WTC11 (cell line): ENCODE data around the gene TRPM7. TPM values are rescaled to one million over a fixed set of nuclear protein-coding genes. Genes with fewer than 3 reads are reported as not detected.
A peak's percentile ranks its signal among the peaks of the same experiment; 100 is the strongest.

ENCODE experiments used
- ATAC-seq: fragments of 200-7000 bp; cut with Tn5 transposase; 2 replicates; pipeline ENCODE4 v1.10.0; 2021; ENCODE audit warnings: mild to moderate bottlenecking, moderate library complexity
- CTCF ChIA-PET: fragments of 300-600 bp; sonication (Branson Sonifier 250); formaldehyde crosslinking; loops from one replicate; lab custom pipeline; 2021; ENCODE audit warnings: antibody characterized with exemption; lab: Charles Lee
- POLR2A ChIA-PET: fragments of 350-600 bp; sonication (Branson Sonifier 250); formaldehyde crosslinking; loops from one replicate; lab custom pipeline; 2021; ENCODE audit warnings: antibody characterized with exemption; lab: Charles Lee
- DNase-seq: peaks from one replicate; pipeline ENCODE4 v3.0.0; 2021; ENCODE audit warnings: low spot score
- H3K27ac Mint-ChIP-seq: 2 replicates; pipeline ENCODE4 v1.8.0; 2021; ENCODE audit warnings: mixed read lengths
- H3K27me3 Mint-ChIP-seq: 2 replicates; pipeline ENCODE4 v1.8.0; 2021; ENCODE audit warnings: low read depth, mild to moderate bottlenecking, moderate library complexity, mixed read lengths
- H3K36me3 Mint-ChIP-seq: 2 replicates; pipeline ENCODE4 v1.8.0; 2021; ENCODE audit warnings: mixed read lengths
- H3K4me1 Mint-ChIP-seq: 2 replicates; pipeline ENCODE4 v1.8.0; 2022; ENCODE audit warnings: mixed read lengths
- H3K4me3 Mint-ChIP-seq: 2 replicates; pipeline ENCODE4 v1.8.0; 2021; ENCODE audit warnings: mild to moderate bottlenecking, moderate library complexity, mixed read lengths
- H3K9me3 Mint-ChIP-seq: 2 replicates; pipeline ENCODE4 v1.8.0; 2021; ENCODE audit warnings: mixed read lengths
- ATF1 ChIP-seq: sonication (generic); formaldehyde crosslinking; IDR thresholded peaks from 2 replicates; pipeline ENCODE4 v1.8.1; 2023; ENCODE audit warnings: mild to moderate bottlenecking, moderate library complexity, missing genetic modification reagents
- EMX1 ChIP-seq: fragments of 250-450 bp; sonication (Bioruptor Pico); IDR thresholded peaks from 2 replicates; pipeline ENCODE4 v1.8.0; 2021; ENCODE audit warnings: mild to moderate bottlenecking
- FOXJ3 ChIP-seq: sonication (generic); formaldehyde crosslinking; IDR thresholded peaks from 2 replicates; pipeline ENCODE4 v1.9.0; 2021; ENCODE audit warnings: missing genetic modification reagents, mild to moderate bottlenecking, borderline replicate concordance
- FOXK1 ChIP-seq: sonication (generic); formaldehyde crosslinking; IDR thresholded peaks from 2 replicates; pipeline ENCODE4 v1.8.0; 2022; ENCODE audit warnings: mild to moderate bottlenecking, moderate library complexity, missing genetic modification reagents
- GTF2I ChIP-seq: fragments of 250-450 bp; sonication (Bioruptor Pico); conservative IDR thresholded peaks from 2 replicates; pipeline ENCODE4 v1.4.0; 2021; ENCODE audit warnings: mild to moderate bottlenecking
- IRF2 ChIP-seq: sonication (generic); formaldehyde crosslinking; IDR thresholded peaks from 2 replicates; pipeline ENCODE4 v1.8.0; 2022; ENCODE audit warnings: low read depth, missing genetic modification reagents, borderline replicate concordance
- MXD4 ChIP-seq: fragments of 250-450 bp; sonication (Bioruptor Pico); IDR thresholded peaks from 2 replicates; pipeline ENCODE4 v1.8.0; 2021; ENCODE audit warnings: mild to moderate bottlenecking, moderate library complexity, borderline replicate concordance
- NFATC4 ChIP-seq: fragments of 250-450 bp; sonication (Bioruptor Pico); IDR thresholded peaks from 2 replicates; pipeline ENCODE4 v1.9.0; 2021; ENCODE audit warnings: mild to moderate bottlenecking
- NFYB ChIP-seq: sonication (generic); formaldehyde crosslinking; conservative IDR thresholded peaks from 2 replicates; pipeline ENCODE4 v1.8.0; 2022; ENCODE audit warnings: low read depth, missing genetic modification reagents
- RORB ChIP-seq: fragments of 250-450 bp; sonication (Bioruptor Pico); IDR thresholded peaks from 2 replicates; pipeline ENCODE4 v1.9.0; 2021; ENCODE audit warnings: mild to moderate bottlenecking
- ZNF138 ChIP-seq: sonication (generic); formaldehyde crosslinking; conservative IDR thresholded peaks from 2 replicates; pipeline ENCODE4 v1.8.1; 2022; ENCODE audit warnings: mild to moderate bottlenecking, moderate library complexity, missing genetic modification reagents
- total RNA-seq: library from RNA; stranded (reverse); gene quantifications from 3 replicates; pipeline ENCODE4 v1.2.3, GENCODE V29; 2021
- TF ChIP-seq, protein P1 (sequence below): sonication (generic); formaldehyde crosslinking; conservative IDR thresholded peaks from 2 replicates; pipeline ENCODE4 v1.8.1; 2022; ENCODE audit warnings: mild to moderate bottlenecking, missing genetic modification reagents
- TF ChIP-seq, protein P2 (sequence below): sonication (generic); formaldehyde crosslinking; IDR thresholded peaks from 2 replicates; pipeline ENCODE4 v1.8.1; 2023; ENCODE audit warnings: mild to moderate bottlenecking, missing genetic modification reagents
- TF ChIP-seq, protein P3 (sequence below): sonication (generic); formaldehyde crosslinking; IDR thresholded peaks from 2 replicates; pipeline ENCODE4 v1.8.1; 2022; ENCODE audit warnings: missing genetic modification reagents, borderline replicate concordance
- TF ChIP-seq, protein P4 (sequence below): fragments of 200-600 bp; IDR thresholded peaks from 2 replicates; pipeline ENCODE4 v1.8.0; 2022; ENCODE audit warnings: antibody characterized with exemption
- TF ChIP-seq, protein P5 (sequence below): sonication (generic); formaldehyde crosslinking; IDR thresholded peaks from 2 replicates; pipeline ENCODE4 v1.8.0; 2022; ENCODE audit warnings: mild to moderate bottlenecking, missing genetic modification reagents
- TF ChIP-seq, protein P6 (sequence below): sonication (generic); formaldehyde crosslinking; IDR thresholded peaks from 2 replicates; pipeline ENCODE4 v1.8.0; 2022; ENCODE audit warnings: mild to moderate bottlenecking, missing genetic modification reagents
- TF ChIP-seq, protein P7 (sequence below): sonication (generic); formaldehyde crosslinking; IDR thresholded peaks from 2 replicates; pipeline ENCODE4 v1.8.1; 2023; ENCODE audit warnings: mild to moderate bottlenecking, missing genetic modification reagents
- TF ChIP-seq, protein P8 (sequence below): sonication (generic); formaldehyde crosslinking; IDR thresholded peaks from 2 replicates; pipeline ENCODE4 v1.8.0; 2023; ENCODE audit warnings: missing genetic modification reagents
- TF ChIP-seq, protein P9 (sequence below): sonication (generic); formaldehyde crosslinking; IDR thresholded peaks from 2 replicates; pipeline ENCODE4 v1.8.1; 2022; ENCODE audit warnings: mild to moderate bottlenecking, moderate library complexity, missing genetic modification reagents

Gene TRPM7
- total RNA-seq, 1 experiment from 2014 or later: 24.0 TPM

DNA sequence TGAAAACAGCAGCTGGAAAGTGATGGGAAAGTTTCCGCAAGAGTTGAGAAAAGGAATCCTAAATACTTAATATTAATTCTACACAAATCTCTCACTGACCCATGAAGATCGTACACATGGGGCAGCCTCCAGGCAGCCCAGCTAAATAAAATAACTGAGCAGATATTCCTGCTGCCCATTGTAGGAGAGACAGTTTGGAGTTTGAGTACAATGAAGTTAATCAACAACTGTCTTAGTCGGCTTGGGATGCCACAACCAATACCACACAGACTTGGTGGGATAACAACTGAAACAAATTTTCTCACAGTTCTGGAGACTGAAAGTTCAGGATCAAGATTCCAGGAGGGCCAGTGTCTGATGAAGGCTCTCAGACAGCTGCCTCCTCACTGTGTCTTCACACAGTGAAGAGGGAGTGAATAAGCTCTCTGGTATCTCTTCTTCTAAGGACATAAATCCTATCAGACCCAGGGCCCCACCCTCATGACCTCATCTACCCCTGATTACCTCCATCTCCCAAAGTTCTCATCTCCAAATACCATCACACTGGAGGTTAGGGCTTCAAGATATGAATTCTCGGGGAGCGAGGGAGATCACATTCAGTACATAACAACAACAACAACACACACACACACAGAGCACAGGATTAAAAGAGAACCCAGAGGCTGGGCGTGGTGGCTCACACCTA, 9.7 kb downstream of the TRPM7 start:
- no peaks in the 10 kb centered on the region for H3K9me3 Mint-ChIP-seq
- peaks cover 2% of the 10 kb centered on the region; the same call in 1 of the 2 replicates for H3K4me1 Mint-ChIP-seq
- H3K36me3 Mint-ChIP-seq: peaks cover 4% of the 10 kb centered on the region
- no peak overlapping the region for H3K4me3 Mint-ChIP-seq
- no peak for TF ChIP-seq FOXK1 (CRISPR knock-in tag)
- TF ChIP-seq RORB: no peak
- TF ChIP-seq FOXJ3 (CRISPR knock-in tag): no peak
- TF ChIP-seq IRF2 (CRISPR knock-in tag): no peak
- TF ChIP-seq, protein P1, sequence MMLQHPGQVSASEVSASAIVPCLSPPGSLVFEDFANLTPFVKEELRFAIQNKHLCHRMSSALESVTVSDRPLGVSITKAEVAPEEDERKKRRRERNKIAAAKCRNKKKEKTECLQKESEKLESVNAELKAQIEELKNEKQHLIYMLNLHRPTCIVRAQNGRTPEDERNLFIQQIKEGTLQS (CRISPR knock-in tag): no peak
- TF ChIP-seq, protein P2, sequence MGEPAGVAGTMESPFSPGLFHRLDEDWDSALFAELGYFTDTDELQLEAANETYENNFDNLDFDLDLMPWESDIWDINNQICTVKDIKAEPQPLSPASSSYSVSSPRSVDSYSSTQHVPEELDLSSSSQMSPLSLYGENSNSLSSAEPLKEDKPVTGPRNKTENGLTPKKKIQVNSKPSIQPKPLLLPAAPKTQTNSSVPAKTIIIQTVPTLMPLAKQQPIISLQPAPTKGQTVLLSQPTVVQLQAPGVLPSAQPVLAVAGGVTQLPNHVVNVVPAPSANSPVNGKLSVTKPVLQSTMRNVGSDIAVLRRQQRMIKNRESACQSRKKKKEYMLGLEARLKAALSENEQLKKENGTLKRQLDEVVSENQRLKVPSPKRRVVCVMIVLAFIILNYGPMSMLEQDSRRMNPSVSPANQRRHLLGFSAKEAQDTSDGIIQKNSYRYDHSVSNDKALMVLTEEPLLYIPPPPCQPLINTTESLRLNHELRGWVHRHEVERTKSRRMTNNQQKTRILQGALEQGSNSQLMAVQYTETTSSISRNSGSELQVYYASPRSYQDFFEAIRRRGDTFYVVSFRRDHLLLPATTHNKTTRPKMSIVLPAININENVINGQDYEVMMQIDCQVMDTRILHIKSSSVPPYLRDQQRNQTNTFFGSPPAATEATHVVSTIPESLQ: no peak
- TF ChIP-seq, protein P3, sequence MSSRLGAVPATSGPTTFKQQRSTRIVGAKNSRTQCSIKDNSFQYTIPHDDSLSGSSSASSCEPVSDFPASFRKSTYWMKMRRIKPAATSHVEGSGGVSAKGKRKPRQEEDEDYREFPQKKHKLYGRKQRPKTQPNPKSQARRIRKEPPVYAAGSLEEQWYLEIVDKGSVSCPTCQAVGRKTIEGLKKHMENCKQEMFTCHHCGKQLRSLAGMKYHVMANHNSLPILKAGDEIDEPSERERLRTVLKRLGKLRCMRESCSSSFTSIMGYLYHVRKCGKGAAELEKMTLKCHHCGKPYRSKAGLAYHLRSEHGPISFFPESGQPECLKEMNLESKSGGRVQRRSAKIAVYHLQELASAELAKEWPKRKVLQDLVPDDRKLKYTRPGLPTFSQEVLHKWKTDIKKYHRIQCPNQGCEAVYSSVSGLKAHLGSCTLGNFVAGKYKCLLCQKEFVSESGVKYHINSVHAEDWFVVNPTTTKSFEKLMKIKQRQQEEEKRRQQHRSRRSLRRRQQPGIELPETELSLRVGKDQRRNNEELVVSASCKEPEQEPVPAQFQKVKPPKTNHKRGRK (CRISPR knock-in tag): no peak
- TF ChIP-seq EMX1 (CRISPR knock-in tag): no peak
- TF ChIP-seq, protein P4, sequence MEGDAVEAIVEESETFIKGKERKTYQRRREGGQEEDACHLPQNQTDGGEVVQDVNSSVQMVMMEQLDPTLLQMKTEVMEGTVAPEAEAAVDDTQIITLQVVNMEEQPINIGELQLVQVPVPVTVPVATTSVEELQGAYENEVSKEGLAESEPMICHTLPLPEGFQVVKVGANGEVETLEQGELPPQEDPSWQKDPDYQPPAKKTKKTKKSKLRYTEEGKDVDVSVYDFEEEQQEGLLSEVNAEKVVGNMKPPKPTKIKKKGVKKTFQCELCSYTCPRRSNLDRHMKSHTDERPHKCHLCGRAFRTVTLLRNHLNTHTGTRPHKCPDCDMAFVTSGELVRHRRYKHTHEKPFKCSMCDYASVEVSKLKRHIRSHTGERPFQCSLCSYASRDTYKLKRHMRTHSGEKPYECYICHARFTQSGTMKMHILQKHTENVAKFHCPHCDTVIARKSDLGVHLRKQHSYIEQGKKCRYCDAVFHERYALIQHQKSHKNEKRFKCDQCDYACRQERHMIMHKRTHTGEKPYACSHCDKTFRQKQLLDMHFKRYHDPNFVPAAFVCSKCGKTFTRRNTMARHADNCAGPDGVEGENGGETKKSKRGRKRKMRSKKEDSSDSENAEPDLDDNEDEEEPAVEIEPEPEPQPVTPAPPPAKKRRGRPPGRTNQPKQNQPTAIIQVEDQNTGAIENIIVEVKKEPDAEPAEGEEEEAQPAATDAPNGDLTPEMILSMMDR: no peak
- no peak for TF ChIP-seq MXD4
- no peak for TF ChIP-seq ZNF138 (CRISPR knock-in tag)
- no peak for TF ChIP-seq ATF1 (CRISPR knock-in tag)
- TF ChIP-seq, protein P5, sequence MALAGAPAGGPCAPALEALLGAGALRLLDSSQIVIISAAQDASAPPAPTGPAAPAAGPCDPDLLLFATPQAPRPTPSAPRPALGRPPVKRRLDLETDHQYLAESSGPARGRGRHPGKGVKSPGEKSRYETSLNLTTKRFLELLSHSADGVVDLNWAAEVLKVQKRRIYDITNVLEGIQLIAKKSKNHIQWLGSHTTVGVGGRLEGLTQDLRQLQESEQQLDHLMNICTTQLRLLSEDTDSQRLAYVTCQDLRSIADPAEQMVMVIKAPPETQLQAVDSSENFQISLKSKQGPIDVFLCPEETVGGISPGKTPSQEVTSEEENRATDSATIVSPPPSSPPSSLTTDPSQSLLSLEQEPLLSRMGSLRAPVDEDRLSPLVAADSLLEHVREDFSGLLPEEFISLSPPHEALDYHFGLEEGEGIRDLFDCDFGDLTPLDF (CRISPR knock-in tag): no peak
- TF ChIP-seq, protein P6, sequence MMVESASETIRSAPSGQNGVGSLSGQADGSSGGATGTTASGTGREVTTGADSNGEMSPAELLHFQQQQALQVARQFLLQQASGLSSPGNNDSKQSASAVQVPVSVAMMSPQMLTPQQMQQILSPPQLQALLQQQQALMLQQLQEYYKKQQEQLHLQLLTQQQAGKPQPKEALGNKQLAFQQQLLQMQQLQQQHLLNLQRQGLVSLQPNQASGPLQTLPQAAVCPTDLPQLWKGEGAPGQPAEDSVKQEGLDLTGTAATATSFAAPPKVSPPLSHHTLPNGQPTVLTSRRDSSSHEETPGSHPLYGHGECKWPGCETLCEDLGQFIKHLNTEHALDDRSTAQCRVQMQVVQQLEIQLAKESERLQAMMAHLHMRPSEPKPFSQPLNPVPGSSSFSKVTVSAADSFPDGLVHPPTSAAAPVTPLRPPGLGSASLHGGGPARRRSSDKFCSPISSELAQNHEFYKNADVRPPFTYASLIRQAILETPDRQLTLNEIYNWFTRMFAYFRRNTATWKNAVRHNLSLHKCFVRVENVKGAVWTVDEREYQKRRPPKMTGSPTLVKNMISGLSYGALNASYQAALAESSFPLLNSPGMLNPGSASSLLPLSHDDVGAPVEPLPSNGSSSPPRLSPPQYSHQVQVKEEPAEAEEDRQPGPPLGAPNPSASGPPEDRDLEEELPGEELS (CRISPR knock-in tag): no peak
- TF ChIP-seq, protein P7, sequence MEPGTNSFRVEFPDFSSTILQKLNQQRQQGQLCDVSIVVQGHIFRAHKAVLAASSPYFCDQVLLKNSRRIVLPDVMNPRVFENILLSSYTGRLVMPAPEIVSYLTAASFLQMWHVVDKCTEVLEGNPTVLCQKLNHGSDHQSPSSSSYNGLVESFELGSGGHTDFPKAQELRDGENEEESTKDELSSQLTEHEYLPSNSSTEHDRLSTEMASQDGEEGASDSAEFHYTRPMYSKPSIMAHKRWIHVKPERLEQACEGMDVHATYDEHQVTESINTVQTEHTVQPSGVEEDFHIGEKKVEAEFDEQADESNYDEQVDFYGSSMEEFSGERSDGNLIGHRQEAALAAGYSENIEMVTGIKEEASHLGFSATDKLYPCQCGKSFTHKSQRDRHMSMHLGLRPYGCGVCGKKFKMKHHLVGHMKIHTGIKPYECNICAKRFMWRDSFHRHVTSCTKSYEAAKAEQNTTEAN (CRISPR knock-in tag): no peak
- TF ChIP-seq NFYB: no peak
- no peak for TF ChIP-seq GTF2I (CRISPR knock-in tag)
- TF ChIP-seq, protein P8, sequence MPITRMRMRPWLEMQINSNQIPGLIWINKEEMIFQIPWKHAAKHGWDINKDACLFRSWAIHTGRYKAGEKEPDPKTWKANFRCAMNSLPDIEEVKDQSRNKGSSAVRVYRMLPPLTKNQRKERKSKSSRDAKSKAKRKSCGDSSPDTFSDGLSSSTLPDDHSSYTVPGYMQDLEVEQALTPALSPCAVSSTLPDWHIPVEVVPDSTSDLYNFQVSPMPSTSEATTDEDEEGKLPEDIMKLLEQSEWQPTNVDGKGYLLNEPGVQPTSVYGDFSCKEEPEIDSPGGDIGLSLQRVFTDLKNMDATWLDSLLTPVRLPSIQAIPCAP (CRISPR knock-in tag): no peak
- TF ChIP-seq, protein P9, sequence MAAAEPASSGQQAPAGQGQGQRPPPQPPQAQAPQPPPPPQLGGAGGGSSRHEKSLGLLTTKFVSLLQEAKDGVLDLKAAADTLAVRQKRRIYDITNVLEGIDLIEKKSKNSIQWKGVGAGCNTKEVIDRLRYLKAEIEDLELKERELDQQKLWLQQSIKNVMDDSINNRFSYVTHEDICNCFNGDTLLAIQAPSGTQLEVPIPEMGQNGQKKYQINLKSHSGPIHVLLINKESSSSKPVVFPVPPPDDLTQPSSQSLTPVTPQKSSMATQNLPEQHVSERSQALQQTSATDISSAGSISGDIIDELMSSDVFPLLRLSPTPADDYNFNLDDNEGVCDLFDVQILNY (CRISPR knock-in tag): no peak
- no peak for TF ChIP-seq NFATC4
- POLR2A ChIA-PET: no interaction called here
- DNase-seq (no peak), ATAC-seq (no peak)
- CTCF ChIA-PET: interaction anchor here (0.7 to 2.3 kb wide), 3 partner anchors 9 to 21 kb away, joined by 3 to 8 read pairs (median 4); partner anchors contain the start of gene TRPM7
- H3K27ac Mint-ChIP-seq: peak overlapping the region; percentile 92
- H3K27me3 Mint-ChIP-seq: no peaks in the 10 kb centered on the region
